GM10266 (cell line): Measurements from ENCODE around the gene CELF2.

ENCODE experiments used
- DNase-seq: peaks from one replicate; pipeline ENCODE4 v3.0.0; 2012; ENCODE audit errors: extremely low spot score
- CTCF ChIP-seq: IDR thresholded peaks from 2 replicates; pipeline ENCODE4 v1.5.1; 2012; ENCODE audit warnings: mild to moderate bottlenecking, low read depth; ENCODE audit not compliant: control insufficient read depth, insufficient read depth; ENCODE audit errors: missing control alignments

CELF2 gene

GRCh38 chr10:11210211-11210922 lies 192.7 kb downstream of the CELF2 start:
- no peak for TF ChIP-seq CTCF
- no peak for DNase-seq

DNA sequence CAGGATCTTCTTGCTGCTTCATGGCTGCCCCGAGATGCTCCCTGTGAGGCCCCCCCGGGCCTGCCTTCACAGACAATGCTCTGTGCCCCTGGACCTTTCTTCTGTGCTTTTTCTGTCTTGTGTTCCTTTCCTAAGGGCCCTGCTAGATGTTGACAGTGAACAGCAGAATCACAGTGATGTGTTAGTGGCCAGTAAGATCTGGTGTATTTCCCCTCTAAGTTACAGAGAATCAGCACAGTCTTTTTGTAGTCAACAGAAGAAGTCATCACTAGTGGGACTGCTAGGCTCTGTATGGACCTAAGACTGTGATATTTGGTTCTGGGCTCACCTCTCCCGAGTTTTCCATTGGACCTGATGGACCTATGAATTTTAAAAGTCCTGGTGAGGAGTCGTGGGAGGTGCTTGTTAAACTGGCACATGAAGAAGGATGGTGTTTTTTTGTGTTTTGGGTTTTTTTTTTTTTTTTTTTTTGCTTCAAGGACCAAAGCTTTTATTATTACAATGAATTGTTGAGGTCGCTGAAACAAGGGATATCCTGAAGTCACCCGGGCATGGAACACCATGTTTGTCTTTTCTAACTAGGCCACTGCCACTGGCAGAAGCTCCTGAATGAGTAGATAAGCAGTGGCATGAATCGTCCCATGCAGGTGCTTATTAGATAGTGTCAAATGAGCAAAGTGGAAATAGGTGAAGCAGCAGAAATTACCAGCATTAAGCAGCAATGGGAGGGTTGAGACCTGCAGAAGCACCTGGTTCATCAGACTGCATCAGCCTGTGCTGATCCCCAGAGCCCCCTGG lies 194.8 kb downstream of the CELF2 start:
- no peak for TF ChIP-seq CTCF

GRCh38 chr10:11213137-11213536 lies 195.5 kb downstream of the CELF2 start:
- TF ChIP-seq CTCF = no peak
- no peak for DNase-seq

More for the DNA sequence above, 194.8 kb downstream of the CELF2 start:
- DNase-seq = no peak

- no peak for TF ChIP-seq CTCF
- DNase-seq = no peak
Observed at GRCh38 chr10:11214407-11214806, 196.7 kb downstream of the CELF2 start.

- TF ChIP-seq CTCF = no peak
- no peak for DNase-seq
Observed at GRCh38 chr10:11215471-11215870, 197.8 kb downstream of the CELF2 start.

GRCh38 chr10:11217521-11217920 lies 199.8 kb downstream of the CELF2 start:
- DNase-seq = no peak
- no peak for TF ChIP-seq CTCF

- no peak for TF ChIP-seq CTCF
- no peak for DNase-seq
Observed at GRCh38 chr10:11218395-11218794, 200.7 kb downstream of the CELF2 start.
